Cardiac muscle cell (in vitro differentiated cells and primary cell): ENCODE results near the gene MPC1. TPM values are rescaled to one million over a fixed set of nuclear protein-coding genes. Genes with fewer than 3 reads are reported as not detected.

Source experiments
- DNase-seq, 2 donors: peaks; one replicate each; pipeline versions ENCODE4 v3.0.0 to v3.0.0-alpha.2; 2010 to 2017; ENCODE audit warnings: low read depth in 1 of 2, low spot score in 1 of 2
- H3K27ac ChIP-seq: fragments of 200-600 bp; sonication (generic); 2 replicates; pipeline ENCODE4 v1.5.1; 2016
- H3K27me3 ChIP-seq: fragments of 200-600 bp; sonication (generic); 2 replicates; pipeline ENCODE4 v1.6.0; 2016; ENCODE audit warnings: control low read depth
- H3K36me3 ChIP-seq: fragments of 200-600 bp; sonication (generic); 2 replicates; pipeline ENCODE4 v1.5.1; 2016; ENCODE audit warnings: control low read depth
- H3K4me1 ChIP-seq: fragments of 200-600 bp; sonication (generic); 2 replicates; pipeline ENCODE4 v1.8.1; 2017; ENCODE audit warnings: low read depth, mild to moderate bottlenecking, mixed run types
- H3K4me3 ChIP-seq: fragments of 200-600 bp; sonication (generic); 2 replicates; pipeline ENCODE4 v1.5.1; 2016; ENCODE audit warnings: mild to moderate bottlenecking
- H3K9me3 ChIP-seq: fragments of 200-600 bp; sonication (generic); 2 replicates; pipeline ENCODE4 v1.5.1; 2017; ENCODE audit warnings: low read depth, mild to moderate bottlenecking, control low read depth
- polyA plus RNA-seq: library from polyadenylated mRNA; unstranded; fragments of >200 nt; fragmentation: Nextera tagmentation; extraction: Ambion mirVana; gene quantifications from 2 replicates; pipeline ENCODE4 v1.2.1, GENCODE V29; 2016
- total RNA-seq: library from RNA; depleted of rRNA; stranded (reverse); fragments of >200 nt; gene quantifications from 2 replicates; pipeline ENCODE4 v1.2.3, GENCODE V29; 2016
- TF ChIP-seq, protein P1 (sequence below): IDR thresholded peaks from 2 replicates; pipeline ENCODE4 v1.5.1; 2012; ENCODE audit warnings: low read depth, mild to moderate bottlenecking, low read length

The MPC1 gene
- total and polyA plus RNA-seq, 2 experiments from 2014 or later, result 28.5 to 122 TPM

DNA sequence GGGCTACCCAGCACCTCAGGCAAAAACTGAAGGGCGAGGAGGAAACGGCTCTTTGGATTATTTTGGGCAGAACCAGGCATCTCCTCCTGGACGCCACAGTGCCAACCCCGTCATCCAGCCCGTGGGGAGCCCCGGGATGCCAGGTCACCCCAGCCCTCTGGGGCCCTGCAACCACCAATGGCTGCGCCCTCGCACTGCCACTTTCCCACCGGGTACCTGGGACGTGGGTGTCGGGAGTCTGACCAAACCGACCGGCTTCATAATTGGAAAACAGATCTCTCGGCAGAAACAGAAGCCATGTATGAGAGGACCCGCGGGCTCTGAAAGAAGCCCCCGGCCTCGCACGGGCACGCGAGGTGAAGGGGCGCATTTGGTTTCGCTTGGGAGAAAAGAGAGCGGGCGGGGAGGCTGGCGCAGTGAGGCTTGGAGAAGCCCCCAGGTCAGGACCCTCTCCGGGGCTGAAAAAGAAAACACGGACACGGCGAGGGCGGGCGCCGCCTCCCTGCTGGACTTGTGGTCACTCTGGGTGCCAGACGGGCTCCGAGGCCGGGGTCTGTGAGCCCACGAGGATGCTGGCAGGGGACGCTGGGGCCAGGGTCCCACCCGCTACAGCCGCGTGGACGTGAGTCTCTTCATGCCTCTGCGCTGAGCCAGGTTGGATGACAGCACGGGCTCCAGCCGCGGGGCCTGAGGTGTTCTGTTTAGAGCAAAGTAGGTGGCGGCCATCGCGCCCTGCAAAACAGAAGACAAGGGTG, 29.6 kb upstream of the MPC1 start:
- Histone ChIP-seq H3K4me3 (no peak overlapping the region), H3K36me3 (no peaks in the 10 kb centered on the region), H3K4me1 (no peaks in the 10 kb centered on the region), H3K9me3 (no peaks in the 10 kb centered on the region), H3K27ac (no peak overlapping the region), H3K27me3 (no peaks in the 10 kb centered on the region)
- no peak for DNase-seq
- TF ChIP-seq, protein P1, sequence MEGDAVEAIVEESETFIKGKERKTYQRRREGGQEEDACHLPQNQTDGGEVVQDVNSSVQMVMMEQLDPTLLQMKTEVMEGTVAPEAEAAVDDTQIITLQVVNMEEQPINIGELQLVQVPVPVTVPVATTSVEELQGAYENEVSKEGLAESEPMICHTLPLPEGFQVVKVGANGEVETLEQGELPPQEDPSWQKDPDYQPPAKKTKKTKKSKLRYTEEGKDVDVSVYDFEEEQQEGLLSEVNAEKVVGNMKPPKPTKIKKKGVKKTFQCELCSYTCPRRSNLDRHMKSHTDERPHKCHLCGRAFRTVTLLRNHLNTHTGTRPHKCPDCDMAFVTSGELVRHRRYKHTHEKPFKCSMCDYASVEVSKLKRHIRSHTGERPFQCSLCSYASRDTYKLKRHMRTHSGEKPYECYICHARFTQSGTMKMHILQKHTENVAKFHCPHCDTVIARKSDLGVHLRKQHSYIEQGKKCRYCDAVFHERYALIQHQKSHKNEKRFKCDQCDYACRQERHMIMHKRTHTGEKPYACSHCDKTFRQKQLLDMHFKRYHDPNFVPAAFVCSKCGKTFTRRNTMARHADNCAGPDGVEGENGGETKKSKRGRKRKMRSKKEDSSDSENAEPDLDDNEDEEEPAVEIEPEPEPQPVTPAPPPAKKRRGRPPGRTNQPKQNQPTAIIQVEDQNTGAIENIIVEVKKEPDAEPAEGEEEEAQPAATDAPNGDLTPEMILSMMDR, result no peak

DNA sequence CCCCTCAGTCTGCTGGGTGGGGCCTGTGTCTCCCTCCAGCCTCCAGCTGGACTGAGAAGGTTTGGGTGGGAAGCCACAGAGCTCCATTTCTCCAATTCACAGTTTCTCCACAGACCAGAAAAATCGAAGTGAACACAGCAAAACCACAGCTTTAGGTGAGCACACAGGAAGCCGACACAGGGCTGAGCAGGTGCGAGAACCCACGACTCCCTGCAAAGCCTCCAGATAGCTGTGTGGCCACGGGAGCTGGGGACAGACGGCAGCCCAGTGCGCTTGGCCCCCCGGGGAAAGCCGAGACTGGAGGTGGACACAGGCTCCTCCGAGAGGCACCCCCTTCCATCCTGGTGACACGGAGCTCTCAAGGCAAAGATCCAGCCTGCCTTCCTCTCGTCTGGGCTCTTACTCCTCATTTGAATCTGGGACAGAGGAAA, 29.0 kb upstream of the MPC1 start:
- Histone ChIP-seq H3K9me3 (no peaks in the 10 kb centered on the region), H3K27me3 (no peaks in the 10 kb centered on the region), H3K36me3 (no peaks in the 10 kb centered on the region), H3K27ac (no peak overlapping the region), H3K4me3 (no peak overlapping the region), H3K4me1 (no peaks in the 10 kb centered on the region)
- no peak for DNase-seq
- TF ChIP-seq, protein P1, result no peak

DNA sequence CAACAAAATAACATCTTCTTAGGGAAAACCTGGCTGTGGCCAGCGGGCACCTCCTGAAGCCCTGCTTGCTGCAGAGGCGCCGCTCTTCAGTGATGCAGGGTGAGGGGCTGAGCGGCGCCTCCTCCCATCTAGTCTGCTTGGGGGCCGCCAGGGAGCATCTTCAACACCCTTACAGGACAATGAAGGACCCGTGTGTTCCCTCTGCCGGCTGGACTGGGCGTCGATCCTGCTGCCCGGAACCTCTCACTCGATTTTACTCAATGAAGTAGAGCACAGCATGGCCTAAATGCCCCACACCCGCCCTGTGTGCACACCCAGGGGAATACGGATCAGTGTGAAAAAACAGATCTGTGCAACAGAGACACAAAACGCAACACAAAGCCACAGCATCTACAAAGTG, 28.5 kb upstream of the MPC1 start:
- TF ChIP-seq, protein P1, result no peak
- no peak overlapping the region for H3K4me3 ChIP-seq
- no peak for DNase-seq
- H3K36me3 ChIP-seq, result no peaks in the 10 kb centered on the region
- no peak overlapping the region for H3K27ac ChIP-seq
- H3K9me3 ChIP-seq, result no peaks in the 10 kb centered on the region
- no peaks in the 10 kb centered on the region for H3K27me3 ChIP-seq
- no peaks in the 10 kb centered on the region for H3K4me1 ChIP-seq

DNA sequence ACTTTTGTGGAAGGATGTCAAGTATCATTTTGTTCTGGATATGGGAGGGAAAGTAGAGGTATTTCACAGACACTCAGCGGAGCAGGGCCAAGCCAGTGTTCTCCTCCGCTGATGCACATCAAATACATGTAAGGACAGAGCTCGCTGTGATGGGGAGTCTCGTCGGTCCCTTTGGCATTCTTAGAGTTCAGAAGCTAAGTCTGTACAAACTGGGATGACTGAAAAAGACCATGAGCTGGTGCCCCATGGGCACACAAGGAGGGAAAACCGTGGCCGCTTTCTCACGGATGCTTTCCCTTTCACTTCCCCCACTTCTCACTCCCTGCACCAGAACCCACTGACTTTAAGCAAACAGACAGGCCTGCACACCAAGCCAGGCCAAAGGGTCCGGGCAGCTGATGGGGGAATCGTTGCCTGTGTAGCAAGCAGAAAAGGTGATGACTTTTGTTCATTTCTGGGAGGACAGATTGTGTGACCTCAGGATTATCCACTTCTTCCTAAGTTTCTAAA, 27.7 kb upstream of the MPC1 start:
- Histone ChIP-seq H3K4me1 (no peaks in the 10 kb centered on the region), H3K27ac (no peak overlapping the region), H3K4me3 (no peak overlapping the region), H3K9me3 (no peaks in the 10 kb centered on the region), H3K36me3 (no peaks in the 10 kb centered on the region), H3K27me3 (no peaks in the 10 kb centered on the region)
- DNase-seq, result no peak
- TF ChIP-seq, protein P1, result no peak

DNA sequence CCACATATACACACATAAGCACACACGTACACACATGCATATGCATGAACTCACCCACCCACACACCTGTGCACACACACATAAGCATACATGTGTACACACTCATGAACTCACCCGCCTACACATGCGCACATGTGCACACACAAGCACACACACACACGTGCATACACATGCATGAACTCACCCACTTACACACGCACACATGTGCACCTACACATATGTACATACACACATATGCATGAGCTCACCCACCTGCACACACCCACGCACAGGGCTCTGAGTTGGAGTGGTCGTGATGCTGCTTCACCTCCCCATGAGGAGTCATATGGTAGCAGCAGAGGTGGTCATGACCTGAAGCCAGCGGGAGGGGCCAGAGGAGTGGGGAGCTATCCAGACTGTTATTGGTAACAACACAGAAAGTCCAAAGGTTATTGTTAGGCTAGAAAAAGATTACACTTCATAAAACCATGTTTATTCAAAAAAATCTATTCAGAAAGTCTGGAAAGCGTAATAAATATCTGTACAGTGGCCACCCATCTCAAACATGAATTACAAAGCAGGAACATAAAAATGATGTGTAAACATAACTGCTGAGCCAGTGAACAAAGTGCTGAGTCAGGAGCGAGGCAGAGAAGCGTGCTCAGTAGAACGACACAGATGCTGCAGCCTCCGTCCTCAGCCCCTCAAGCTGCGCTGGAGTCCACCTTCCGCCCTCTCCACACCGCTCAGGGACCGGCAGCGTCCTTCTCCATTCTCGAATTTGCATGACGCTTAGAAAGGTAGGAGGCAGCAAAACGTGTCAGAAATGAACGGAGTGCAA, 26.4 kb upstream of the MPC1 start:
- no peaks in the 10 kb centered on the region for H3K9me3 ChIP-seq
- H3K27ac ChIP-seq, result no peak overlapping the region
- no peaks in the 10 kb centered on the region for H3K36me3 ChIP-seq
- H3K4me3 ChIP-seq, result no peak overlapping the region
- H3K27me3 ChIP-seq, result no peaks in the 10 kb centered on the region
- H3K4me1 ChIP-seq, result no peaks in the 10 kb centered on the region
- TF ChIP-seq, protein P1, result no peak
- DNase-seq, result no peak
